Measurements from ENCODE around the gene DZANK1. TPM values are rescaled to one million over a fixed set of nuclear protein-coding genes. Genes with fewer than 3 reads are reported as not detected.

DZANK1 gene
- total and polyA plus RNA-seq, 9 of the 15 experiments (the other 6 are each of a cell fraction or from before 2014, with no cell fraction given), result 0.04 to 0.18 (median 0.11) TPM; not detected in 2

DNA sequence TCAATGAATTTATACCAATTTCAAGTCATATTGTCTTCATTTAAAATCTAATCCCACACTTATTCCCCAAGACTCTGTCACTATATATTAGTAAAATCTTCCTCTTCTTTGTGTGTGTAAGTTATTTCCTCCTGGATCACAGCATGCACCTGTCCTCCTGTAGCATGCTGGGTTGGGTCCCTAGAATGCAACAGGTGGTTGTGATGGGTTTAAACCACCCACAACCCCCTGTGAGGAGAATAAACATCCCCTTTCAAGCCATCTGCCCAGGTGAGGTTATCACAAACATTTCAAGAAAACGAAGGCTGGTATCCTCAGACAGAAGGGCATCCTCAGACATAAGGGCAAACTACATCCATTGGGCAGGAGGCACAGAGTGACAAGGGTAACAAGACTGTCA is 26.4 kb downstream of the DZANK1 start:
- no peaks in the 10 kb centered on the region for H4K20me1 ChIP-seq (replicated peaks; ENCODE audit: control insufficient read depth, insufficient read depth, low read length)
- no peak overlapping the region for H3K4me3 ChIP-seq
- no TSS peak for BruUV-seq (replicated peaks)
- intact Hi-C loops (cut with micrococcal nuclease) (no loop called here), in situ Hi-C loops (cut with MboI) (no loop called here)
- H3K4me2 ChIP-seq (ENCODE audit: insufficient read depth, low read length), result no peak overlapping the region
- H3K27me3 ChIP-seq (ENCODE audit: control insufficient read depth in 2 of 2, insufficient read depth in 2 of 2, low read length in 2 of 2), result peaks cover 0 to 4% of the 10 kb centered on the region in 2 experiments; a peak in 2 of 5 replicates
- H3K9me3 ChIP-seq (replicated peaks; ENCODE audit: control insufficient read depth, insufficient read depth, low read depth, low read length), result no peaks in the 10 kb centered on the region
- no peak overlapping the region for H3K9ac ChIP-seq (ENCODE audit: insufficient read depth in 1 of 2, low read depth in 2 of 2, low read length in 2 of 2)
- ATAC-seq (no peak), FAIRE-seq (no peak), DNase-seq (ENCODE audit: extremely low read depth in 1 of 4, low spot score in 3 of 4) (no peak)
- H3K9me1 ChIP-seq (ENCODE audit: control insufficient read depth, insufficient read depth, low read length), result no peaks in the 10 kb centered on the region
- H3K36me3 ChIP-seq (ENCODE audit: control insufficient read depth, insufficient read depth, low read length), result no peaks in the 10 kb centered on the region
- H3K4me1 ChIP-seq (replicated peaks in 1 of 2; ENCODE audit: control insufficient read depth in 2 of 2, insufficient read depth in 2 of 2, low read length in 2 of 2), result no peaks in the 10 kb centered on the region
- WGBS (ENCODE audit: insufficient coverage, low coverage, missing lambda C conversion rate), result 0% methylated on average over 1 of the region's 1 CpG
- CTCF ChIA-PET (ENCODE audit: low intra/inter-chr PET ratio), result no interaction called here
- POLR2A ChIA-PET, result interaction anchor here (0.6 kb wide), 1 partner anchor 63 kb away, joined by 3 read pairs; no protein-coding TSS in a partner anchor
- no peak overlapping the region for H2AFZ ChIP-seq (ENCODE audit: low read depth, low read length)
- H3K79me2 ChIP-seq (ENCODE audit: control insufficient read depth, insufficient read depth, low read length), result no peaks in the 10 kb centered on the region
- H3K27ac ChIP-seq (ENCODE audit: extremely low read depth, low read depth, low read length), result no peak overlapping the region
- TF ChIP-seq ZBTB1 (CRISPR knock-in tag; IDR thresholded peaks at IDR 0.05; ENCODE audit: borderline replicate concordance, low read depth), result no peak
- no peak for TF ChIP-seq DNMT1 (IDR thresholded peaks at IDR 0.05)
- TF ChIP-seq, protein P1, sequence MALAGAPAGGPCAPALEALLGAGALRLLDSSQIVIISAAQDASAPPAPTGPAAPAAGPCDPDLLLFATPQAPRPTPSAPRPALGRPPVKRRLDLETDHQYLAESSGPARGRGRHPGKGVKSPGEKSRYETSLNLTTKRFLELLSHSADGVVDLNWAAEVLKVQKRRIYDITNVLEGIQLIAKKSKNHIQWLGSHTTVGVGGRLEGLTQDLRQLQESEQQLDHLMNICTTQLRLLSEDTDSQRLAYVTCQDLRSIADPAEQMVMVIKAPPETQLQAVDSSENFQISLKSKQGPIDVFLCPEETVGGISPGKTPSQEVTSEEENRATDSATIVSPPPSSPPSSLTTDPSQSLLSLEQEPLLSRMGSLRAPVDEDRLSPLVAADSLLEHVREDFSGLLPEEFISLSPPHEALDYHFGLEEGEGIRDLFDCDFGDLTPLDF (CRISPR knock-in tag; IDR thresholded peaks at IDR 0.05), result no peak
- TF ChIP-seq, protein P2, sequence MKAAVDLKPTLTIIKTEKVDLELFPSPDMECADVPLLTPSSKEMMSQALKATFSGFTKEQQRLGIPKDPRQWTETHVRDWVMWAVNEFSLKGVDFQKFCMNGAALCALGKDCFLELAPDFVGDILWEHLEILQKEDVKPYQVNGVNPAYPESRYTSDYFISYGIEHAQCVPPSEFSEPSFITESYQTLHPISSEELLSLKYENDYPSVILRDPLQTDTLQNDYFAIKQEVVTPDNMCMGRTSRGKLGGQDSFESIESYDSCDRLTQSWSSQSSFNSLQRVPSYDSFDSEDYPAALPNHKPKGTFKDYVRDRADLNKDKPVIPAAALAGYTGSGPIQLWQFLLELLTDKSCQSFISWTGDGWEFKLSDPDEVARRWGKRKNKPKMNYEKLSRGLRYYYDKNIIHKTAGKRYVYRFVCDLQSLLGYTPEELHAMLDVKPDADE (conservative IDR thresholded peaks at IDR 0.05; ENCODE audit: control insufficient read depth, low read depth, low read length), result no peak
- TF ChIP-seq, protein P3, sequence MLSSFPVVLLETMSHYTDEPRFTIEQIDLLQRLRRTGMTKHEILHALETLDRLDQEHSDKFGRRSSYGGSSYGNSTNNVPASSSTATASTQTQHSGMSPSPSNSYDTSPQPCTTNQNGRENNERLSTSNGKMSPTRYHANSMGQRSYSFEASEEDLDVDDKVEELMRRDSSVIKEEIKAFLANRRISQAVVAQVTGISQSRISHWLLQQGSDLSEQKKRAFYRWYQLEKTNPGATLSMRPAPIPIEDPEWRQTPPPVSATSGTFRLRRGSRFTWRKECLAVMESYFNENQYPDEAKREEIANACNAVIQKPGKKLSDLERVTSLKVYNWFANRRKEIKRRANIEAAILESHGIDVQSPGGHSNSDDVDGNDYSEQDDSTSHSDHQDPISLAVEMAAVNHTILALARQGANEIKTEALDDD (IDR thresholded peaks at IDR 0.05), result no peak
- no peak for TF ChIP-seq POLR2B (IDR thresholded peaks at IDR 0.05; ENCODE audit: low read depth, partially characterized antibody)
- TF ChIP-seq, protein P4, sequence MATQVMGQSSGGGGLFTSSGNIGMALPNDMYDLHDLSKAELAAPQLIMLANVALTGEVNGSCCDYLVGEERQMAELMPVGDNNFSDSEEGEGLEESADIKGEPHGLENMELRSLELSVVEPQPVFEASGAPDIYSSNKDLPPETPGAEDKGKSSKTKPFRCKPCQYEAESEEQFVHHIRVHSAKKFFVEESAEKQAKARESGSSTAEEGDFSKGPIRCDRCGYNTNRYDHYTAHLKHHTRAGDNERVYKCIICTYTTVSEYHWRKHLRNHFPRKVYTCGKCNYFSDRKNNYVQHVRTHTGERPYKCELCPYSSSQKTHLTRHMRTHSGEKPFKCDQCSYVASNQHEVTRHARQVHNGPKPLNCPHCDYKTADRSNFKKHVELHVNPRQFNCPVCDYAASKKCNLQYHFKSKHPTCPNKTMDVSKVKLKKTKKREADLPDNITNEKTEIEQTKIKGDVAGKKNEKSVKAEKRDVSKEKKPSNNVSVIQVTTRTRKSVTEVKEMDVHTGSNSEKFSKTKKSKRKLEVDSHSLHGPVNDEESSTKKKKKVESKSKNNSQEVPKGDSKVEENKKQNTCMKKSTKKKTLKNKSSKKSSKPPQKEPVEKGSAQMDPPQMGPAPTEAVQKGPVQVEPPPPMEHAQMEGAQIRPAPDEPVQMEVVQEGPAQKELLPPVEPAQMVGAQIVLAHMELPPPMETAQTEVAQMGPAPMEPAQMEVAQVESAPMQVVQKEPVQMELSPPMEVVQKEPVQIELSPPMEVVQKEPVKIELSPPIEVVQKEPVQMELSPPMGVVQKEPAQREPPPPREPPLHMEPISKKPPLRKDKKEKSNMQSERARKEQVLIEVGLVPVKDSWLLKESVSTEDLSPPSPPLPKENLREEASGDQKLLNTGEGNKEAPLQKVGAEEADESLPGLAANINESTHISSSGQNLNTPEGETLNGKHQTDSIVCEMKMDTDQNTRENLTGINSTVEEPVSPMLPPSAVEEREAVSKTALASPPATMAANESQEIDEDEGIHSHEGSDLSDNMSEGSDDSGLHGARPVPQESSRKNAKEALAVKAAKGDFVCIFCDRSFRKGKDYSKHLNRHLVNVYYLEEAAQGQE (IDR thresholded peaks at IDR 0.05; ENCODE audit: borderline replicate concordance), result no peak
- TF ChIP-seq, protein P4 (CRISPR knock-in tag; IDR thresholded peaks at IDR 0.05; ENCODE audit: low read depth), result no peak
- TF ChIP-seq PHB (CRISPR knock-in tag; IDR thresholded peaks at IDR 0.05), result no peak
- no peak for TF ChIP-seq ZNF586 (CRISPR knock-in tag; conservative IDR thresholded peaks at IDR 0.05)
- TF ChIP-seq NFRKB (IDR thresholded peaks at IDR 0.05; ENCODE audit: low read depth), result no peak
- TF ChIP-seq NONO (IDR thresholded peaks at IDR 0.05; ENCODE audit: low read depth in 2 of 2, low read length in 1 of 2), result no peak
